HG03439 (cell line): ENCODE data around the gene NT5DC2.

Source experiments
- ATAC-seq: cut with Tn5 transposase; IDR thresholded peaks from one replicate; pipeline ENCODE4 v1.9.1; 2021; ENCODE audit warnings: mild to moderate bottlenecking, moderate library complexity; ENCODE audit not compliant: unreplicated experiment

NT5DC2 gene

DNA sequence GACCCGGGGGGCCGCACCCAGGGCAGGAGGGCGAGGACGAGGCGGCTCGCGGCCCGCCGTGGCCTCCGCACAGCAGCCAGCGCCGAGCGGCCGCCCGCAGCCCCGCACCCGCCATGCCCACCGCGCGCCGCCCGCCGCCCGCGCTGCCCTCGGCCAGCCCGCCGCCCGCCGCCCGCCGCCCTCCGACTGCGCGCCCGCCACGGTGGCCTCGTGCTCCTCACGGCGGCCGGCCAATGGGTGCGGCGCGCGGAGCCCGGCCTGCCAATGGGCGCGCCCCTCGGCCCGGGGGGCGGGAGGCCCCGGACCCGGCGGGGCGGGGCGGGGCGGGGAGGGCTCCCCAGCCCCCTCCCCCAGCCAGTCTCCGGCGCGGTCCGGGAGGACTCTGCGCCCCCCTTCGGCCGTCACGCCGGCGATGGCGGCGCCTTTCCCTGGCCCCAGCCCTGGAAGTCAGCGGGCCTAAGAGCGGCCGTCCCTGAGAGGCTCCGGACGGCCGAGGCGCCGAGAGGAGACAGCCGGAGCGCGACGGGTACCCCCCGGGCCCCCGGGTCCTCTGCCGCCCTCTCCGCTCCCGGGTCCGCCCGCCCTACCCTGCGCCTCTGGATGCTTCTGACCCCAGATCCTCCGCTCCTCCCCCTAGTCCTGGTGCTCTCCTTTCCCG lies at the start of gene NT5DC2:
TSS of gene NT5DC2 (minus strand) at position 235 of the 658 bp plus-strand sequence. CDS start at position 115, 120 bp downstream.
- ATAC-seq = peak; percentile 37

GRCh38 chr3:52574056-52574965 lies 40.7 kb upstream of the NT5DC2 start:
- no peak for ATAC-seq

DNA sequence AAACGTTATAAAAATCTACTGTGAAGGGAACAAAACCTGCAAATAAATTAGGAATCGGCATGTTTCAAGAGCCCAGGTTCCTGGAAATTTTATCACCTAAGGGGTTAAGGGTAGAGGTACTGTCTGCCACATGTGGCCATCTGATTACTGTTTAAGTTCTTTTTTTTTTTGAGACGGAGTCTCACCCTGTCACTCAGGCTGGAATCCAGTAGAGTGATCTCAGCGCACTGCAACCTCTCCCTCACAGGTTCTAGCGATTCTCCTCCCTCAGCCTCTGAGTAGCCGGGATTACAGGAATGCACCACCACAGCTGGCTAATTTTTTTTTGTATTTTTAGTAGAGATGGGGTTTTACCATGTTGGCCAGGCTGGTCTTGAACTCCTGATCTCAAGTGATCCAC lies 38.6 kb upstream of the NT5DC2 start:
- no peak for ATAC-seq

GRCh38 chr3:52570076-52570475 lies 36.4 kb upstream of the NT5DC2 start:
- ATAC-seq = no peak

GRCh38 chr3:52568069-52568468 lies 34.4 kb upstream of the NT5DC2 start:
- ATAC-seq = no peak

- no peak for ATAC-seq
Observed at GRCh38 chr3:52563984-52564383, 30.3 kb upstream of the NT5DC2 start.

- ATAC-seq = no peak
Observed at GRCh38 chr3:52561028-52561747, 27.5 kb upstream of the NT5DC2 start.

DNA sequence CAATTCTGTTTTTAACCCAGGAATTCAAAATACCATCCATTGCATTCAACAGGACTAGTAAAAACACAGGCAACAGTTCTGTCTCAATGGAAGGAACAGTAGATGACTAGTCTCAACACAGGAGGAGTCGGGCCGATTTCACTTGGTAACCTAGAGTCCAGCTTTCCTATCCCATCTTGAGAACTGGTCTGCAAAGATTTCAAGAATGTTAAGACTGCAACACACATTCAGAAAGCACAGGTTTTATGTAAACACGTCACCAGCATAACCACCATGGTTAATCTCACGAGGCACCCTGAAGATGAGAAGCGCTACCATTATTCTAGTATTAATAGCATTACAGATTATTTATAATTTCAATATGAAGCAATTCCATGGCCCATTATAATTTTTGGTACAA lies 24.8 kb upstream of the NT5DC2 start:
- ATAC-seq = no peak

DNA sequence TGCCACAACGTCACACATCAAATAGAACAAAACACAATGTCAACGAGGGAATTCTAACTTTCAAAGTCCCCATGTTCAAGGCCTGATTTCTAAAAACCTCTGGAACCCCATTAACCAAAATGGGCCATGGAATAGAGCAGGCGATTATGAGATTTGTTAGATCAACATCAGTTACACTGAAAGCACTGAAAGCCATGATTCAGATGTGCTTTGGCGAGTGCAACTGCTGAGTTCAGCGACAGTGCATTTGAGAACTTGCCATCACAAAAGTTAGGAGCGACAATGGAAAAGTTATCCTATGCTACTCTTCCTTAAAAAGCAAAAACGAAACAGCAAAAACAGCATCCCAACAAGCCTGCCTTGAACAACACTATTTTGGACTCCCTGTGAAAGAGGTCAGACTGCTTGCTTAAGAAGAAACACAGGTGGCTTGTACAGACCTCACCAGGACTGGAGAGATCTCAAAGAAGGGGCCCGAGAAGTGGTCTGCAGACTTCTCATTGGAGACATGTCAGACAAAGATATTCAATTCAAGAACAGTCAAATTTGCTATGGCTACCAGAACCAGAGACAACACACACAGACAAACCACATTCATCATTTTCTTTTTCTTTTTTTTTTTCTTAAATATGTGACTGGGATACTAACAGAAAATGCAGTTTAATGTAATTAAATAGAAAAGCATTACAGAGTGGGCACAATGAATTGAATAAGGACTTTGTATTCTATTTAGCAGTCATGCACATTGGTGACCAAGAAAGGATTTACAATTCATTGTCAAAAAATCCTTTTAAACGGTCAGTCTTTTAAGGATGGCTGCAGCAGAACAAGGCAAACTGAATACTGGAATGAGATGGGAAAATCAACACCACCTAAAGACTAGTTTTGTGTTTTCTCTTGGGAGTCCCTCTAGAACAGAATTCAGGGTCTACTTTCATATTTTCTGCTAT lies 23.6 kb upstream of the NT5DC2 start:
- no peak for ATAC-seq

DNA sequence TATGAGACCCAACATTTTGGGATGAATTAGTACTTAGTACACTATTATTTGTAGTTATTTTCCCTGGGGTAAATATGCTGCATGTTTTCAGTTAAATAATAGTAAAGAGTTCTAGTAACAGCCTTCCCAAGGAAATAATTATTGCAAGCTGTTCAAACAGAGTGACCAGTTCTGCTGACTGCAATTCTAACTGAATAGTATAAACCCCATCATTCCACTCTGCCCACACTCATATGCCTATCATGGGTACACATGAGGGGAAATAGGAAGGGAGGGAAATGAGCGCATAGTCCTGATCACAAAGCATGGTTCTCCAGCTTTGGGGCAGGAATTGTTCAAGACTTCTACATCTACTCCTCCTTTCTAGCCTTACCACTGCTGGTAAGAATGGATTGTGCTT lies 21.4 kb upstream of the NT5DC2 start:
- no peak for ATAC-seq

DNA sequence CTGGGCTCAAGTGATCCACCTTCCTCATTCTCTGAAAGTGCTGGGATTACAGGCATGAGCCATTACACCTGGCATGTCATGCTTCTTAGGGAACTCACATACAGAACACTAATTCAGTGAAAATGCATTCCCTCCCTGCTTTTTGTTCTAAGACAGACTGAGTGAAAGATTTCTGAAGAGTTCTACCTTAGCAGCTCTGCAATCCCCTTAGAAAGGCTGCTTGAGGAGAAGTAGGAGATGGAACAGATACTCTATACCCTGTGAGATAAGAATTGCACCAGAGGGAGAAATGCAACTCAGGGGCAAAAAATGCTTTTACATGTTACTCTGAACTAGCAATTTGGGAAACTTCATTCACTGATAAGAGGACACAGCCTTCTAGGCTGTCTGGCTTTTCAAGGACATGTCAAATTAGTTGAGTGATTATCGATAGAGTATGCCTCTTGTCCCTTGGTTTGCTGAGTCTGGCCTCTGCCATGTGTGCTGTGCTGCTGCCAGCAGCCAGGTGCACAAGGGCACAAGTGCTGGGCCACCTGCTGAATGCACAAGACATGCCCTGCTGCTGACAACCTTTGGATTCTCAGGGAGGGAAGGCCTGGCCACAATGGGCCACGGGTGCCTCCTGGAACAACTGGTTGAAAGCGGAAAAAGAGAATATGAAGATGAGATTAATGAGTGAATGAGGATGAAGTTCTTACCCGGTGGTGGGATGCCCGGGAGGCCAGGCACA lies 20.5 kb upstream of the NT5DC2 start:
- ATAC-seq = no peak

DNA sequence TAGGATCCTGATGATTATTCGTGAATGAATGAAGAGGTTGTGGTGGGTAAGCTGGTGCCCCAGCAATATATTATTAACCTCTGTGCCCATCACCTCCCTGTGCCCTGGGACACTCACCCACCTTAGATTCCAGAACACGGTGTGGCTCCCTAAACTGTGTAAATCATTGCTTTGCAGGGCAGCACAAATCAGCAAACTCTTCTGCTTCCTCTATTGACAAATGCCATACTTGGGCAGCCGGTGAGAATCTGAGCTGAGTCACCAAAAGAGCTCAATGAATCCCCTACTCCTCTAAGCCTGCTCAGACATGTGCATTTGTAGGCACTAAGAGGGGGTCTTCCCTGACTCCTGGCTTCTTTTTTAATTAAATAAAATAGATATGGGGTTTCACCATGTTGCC lies 18.4 kb upstream of the NT5DC2 start:
- no peak for ATAC-seq

- no peak for ATAC-seq
Observed at GRCh38 chr3:52551118-52551517, 17.5 kb upstream of the NT5DC2 start.

GRCh38 chr3:52547143-52547542 lies 13.5 kb upstream of the NT5DC2 start:
- no peak for ATAC-seq

DNA sequence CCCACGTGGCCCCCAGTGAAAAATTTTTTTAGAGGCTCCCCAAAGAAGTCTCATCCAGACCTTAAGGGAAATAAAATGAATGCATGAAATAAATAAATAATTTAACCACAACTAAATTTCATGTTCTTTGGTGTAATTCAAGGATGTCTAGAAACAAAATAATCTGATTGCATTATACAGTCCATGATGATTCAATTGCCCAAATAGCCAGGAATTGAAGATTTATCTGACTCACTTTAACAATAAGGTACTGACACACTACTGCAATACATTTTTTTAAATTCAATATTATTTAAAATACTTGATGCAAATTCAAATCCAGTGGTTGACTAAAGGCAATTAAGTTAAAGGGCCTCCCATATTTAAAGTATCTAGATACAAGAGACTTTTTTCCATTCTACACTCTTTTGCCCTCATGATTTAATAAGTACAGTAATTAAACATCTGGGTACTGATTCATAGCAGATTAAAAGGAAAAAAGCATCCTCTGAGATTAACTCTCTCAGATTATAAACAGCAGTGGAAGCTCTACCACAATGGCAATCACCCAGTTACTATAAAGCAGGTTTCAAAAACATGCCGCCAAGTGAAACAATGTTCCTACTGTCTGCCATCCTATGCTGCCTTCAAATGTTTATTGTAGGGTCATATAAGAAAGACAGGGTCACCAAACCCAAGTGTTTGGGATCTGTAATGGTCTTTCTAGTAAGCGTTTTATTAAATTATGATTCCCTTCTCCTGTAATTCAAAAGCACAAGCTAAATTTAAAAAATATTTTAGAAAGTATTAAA lies 12.6 kb upstream of the NT5DC2 start:
- no peak for ATAC-seq

DNA sequence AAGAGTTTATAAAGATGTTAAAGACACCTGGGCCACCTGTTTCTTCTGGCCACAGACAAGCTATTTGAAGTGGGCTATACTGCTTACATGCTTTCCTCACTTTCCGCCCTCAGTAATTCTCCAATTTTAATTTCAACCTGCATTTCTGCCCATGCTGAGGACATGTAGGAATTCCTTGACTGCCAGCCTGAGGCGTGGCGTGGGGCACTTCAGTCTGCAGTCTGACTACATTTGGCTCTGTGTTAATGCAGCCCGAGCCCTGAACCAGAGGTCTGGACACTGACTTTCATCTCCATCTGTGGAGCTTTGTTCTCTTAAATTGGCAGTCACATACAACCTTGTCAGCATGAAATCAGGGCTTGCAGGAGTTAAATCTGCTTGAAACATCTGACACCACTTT lies 11.3 kb upstream of the NT5DC2 start:
- no peak for ATAC-seq

- no peak for ATAC-seq
Observed at GRCh38 chr3:52541050-52541449, 7.4 kb upstream of the NT5DC2 start.

- no peak for ATAC-seq
Observed at GRCh38 chr3:52539010-52539653, 5.5 kb upstream of the NT5DC2 start.
